K562 (cell line): ENCODE data around the gene NFIC. TPM values are rescaled to one million over a fixed set of nuclear protein-coding genes. Genes with fewer than 3 reads are reported as not detected.

Experiments used
- ATAC-seq: fragments of 200-7000 bp; cut with Tn5 transposase; 3 replicates; pipeline ENCODE4 v1.9.1; 2020; ENCODE audit warnings: moderate library complexity
- BruUV-seq: library from RNA; stranded (reverse); fragments of 400-500 nt; replicated peaks from 2 replicates; lab custom pipeline; 2021; lab: Mats Ljungman, UMichigan
- CTCF ChIA-PET: fragments of 300-600 bp; formaldehyde crosslinking; extraction: SDS; loops from one replicate; lab custom pipeline; 2021; ENCODE audit warnings: low intra/inter-chr PET ratio; lab: Yijun Ruan, JAX
- POLR2A ChIA-PET: fragments of 300-600, 350-650 bp; sonication (Branson Sonifier 250); formaldehyde crosslinking; extraction: SDS; loops from one replicate; lab custom pipeline; 2021; ENCODE audit warnings: antibody characterized with exemption, inconsistent platforms; lab: Yijun Ruan, JAX
- DNase-seq, 4 experiments: peaks; one replicate each; pipeline versions ENCODE4 v3.0.0 to v3.0.0-alpha.2; 2011 to 2018; ENCODE audit warnings: low spot score in 3 of 4, mixed read lengths in 3 of 4; ENCODE audit errors: extremely low read depth in 1 of 4
- FAIRE-seq: peaks from 2 replicates; lab custom pipeline; 2011; peaks lifted over from hg19 to GRCh38; lab: Jason Lieb, UNC
- H2AFZ ChIP-seq: 2 replicates; pipeline ENCODE4 v1.6.0; 2011; ENCODE audit warnings: low read depth, low read length, control low read depth, inconsistent platforms
- H3K27ac ChIP-seq: fragments of 200-600 bp; 3 replicates; pipeline ENCODE4 v1.8.0; 2011; ENCODE audit warnings: low read depth, mild to moderate bottlenecking, control low read depth, inconsistent platforms, low read length, moderate library complexity, mixed read lengths; ENCODE audit errors: extremely low read depth
- H3K27me3 ChIP-seq, 2 experiments: fragments of 300-600 bp in 1 of 2; 2 replicates in 1 of 2; 3 replicates in 1 of 2; pipeline versions ENCODE4 v1.6.0 to v1.8.0; 2011; ENCODE audit warnings: inconsistent platforms in 2 of 2, low read length in 2 of 2, mild to moderate bottlenecking in 1 of 2, mixed read lengths in 1 of 2, moderate library complexity in 1 of 2; ENCODE audit not compliant: control insufficient read depth in 2 of 2, insufficient read depth in 2 of 2
- H3K36me3 ChIP-seq: fragments of 300-600 bp; 3 replicates; pipeline ENCODE4 v1.8.0; 2011; ENCODE audit warnings: mild to moderate bottlenecking, low read length, inconsistent platforms; ENCODE audit not compliant: control insufficient read depth, insufficient read depth
- H3K4me1 ChIP-seq, 2 experiments: fragments of 200-600 bp in 1 of 2; replicated peaks in 1 of 2; 2 replicates in 1 of 2; 3 replicates in 1 of 2; pipeline versions ENCODE4 v1.5.1 to v1.8.0; 2011; ENCODE audit warnings: inconsistent platforms in 2 of 2, low read length in 2 of 2, mild to moderate bottlenecking in 1 of 2, mixed read lengths in 1 of 2, moderate library complexity in 1 of 2; ENCODE audit not compliant: control insufficient read depth in 2 of 2, insufficient read depth in 2 of 2
- H3K4me2 ChIP-seq: 2 replicates; pipeline ENCODE4 v1.6.1; 2011; ENCODE audit warnings: low read length, control low read depth, inconsistent platforms, mixed read lengths; ENCODE audit not compliant: insufficient read depth
- H3K4me3 ChIP-seq: fragments of 200-600 bp; sonication (generic), shearing (Covaris generic); 2 replicates; pipeline ENCODE4 v1.5.1; 2016; ENCODE audit warnings: control low read depth, inconsistent platforms
- H3K79me2 ChIP-seq: fragments of 200-600 bp; 3 replicates; pipeline ENCODE4 v1.8.0; 2011; ENCODE audit warnings: low read length, inconsistent platforms; ENCODE audit not compliant: control insufficient read depth, insufficient read depth
- H3K9ac ChIP-seq, 2 experiments: 2 replicates each; pipeline versions ENCODE4 v1.6.0 to v1.6.1; 2011; ENCODE audit warnings: low read depth in 2 of 2, low read length in 2 of 2, control low read depth in 1 of 2, inconsistent platforms in 1 of 2, mild to moderate bottlenecking in 1 of 2, mixed read lengths in 1 of 2; ENCODE audit not compliant: insufficient read depth in 1 of 2
- H3K9me1 ChIP-seq: one replicate; pipeline ENCODE4 v1.6.0; 2011; ENCODE audit warnings: inconsistent platforms, mild to moderate bottlenecking, low read length, moderate library complexity; ENCODE audit not compliant: control insufficient read depth, insufficient read depth
- H3K9me3 ChIP-seq: replicated peaks from 2 replicates; pipeline ENCODE4 v1.5.1; 2011; ENCODE audit warnings: low read depth, low read length, inconsistent platforms; ENCODE audit not compliant: control insufficient read depth, insufficient read depth
- H4K20me1 ChIP-seq: replicated peaks from 2 replicates; pipeline ENCODE4 v1.6.1; 2011; ENCODE audit warnings: low read length, inconsistent platforms, mixed read lengths; ENCODE audit not compliant: control insufficient read depth, insufficient read depth
- ADNP ChIP-seq: fragments of 200-800 bp; sonication (Bioruptor generic); IDR thresholded peaks from 2 replicates; pipeline ENCODE4 v1.6.1; 2016; ENCODE audit warnings: missing genetic modification characterization, missing compliant biosample characterization
- ARID1B ChIP-seq: fragments of 450-650 bp; IDR thresholded peaks from 2 replicates; pipeline ENCODE4 v1.6.1; 2016; ENCODE audit warnings: antibody characterized with exemption, mild to moderate bottlenecking, inconsistent platforms
- ARID3A ChIP-seq: IDR thresholded peaks from 2 replicates; pipeline ENCODE4 v1.6.1; 2012; ENCODE audit warnings: low read depth, low read length, improper control_type of control experiment, borderline replicate concordance
- BHLHE40 ChIP-seq: IDR thresholded peaks from 2 replicates; pipeline ENCODE4 v1.6.1; 2011; ENCODE audit warnings: low read length, improper control_type of control experiment
- CBX5 ChIP-seq: IDR thresholded peaks from 2 replicates; pipeline ENCODE4 v1.6.1; 2014; ENCODE audit warnings: low read depth, borderline replicate concordance
- ESRRA ChIP-seq: fragments of 450-650 bp; IDR thresholded peaks from 2 replicates; pipeline ENCODE4 v1.6.1; 2014; ENCODE audit warnings: low read depth, mild to moderate bottlenecking, moderate library complexity, borderline replicate concordance
- EZH2 ChIP-seq: IDR thresholded peaks from 2 replicates; pipeline ENCODE4 v1.6.1; 2012; ENCODE audit warnings: low read depth, mild to moderate bottlenecking, inconsistent platforms, low read length, borderline replicate concordance
- HMGN3 ChIP-seq: IDR thresholded peaks from 2 replicates; pipeline ENCODE4 v1.6.1; 2011; ENCODE audit warnings: borderline replicate concordance, low read depth, mild to moderate bottlenecking, mixed read lengths, low read length; ENCODE audit not compliant: insufficient read length; ENCODE audit errors: extremely low read depth
- KDM1A ChIP-seq, 2 experiments: fragments of 450-650 bp; IDR thresholded peaks; 2 replicates each; pipeline ENCODE4 v1.6.1; 2016; ENCODE audit warnings: mild to moderate bottlenecking in 2 of 2
- NRF1 ChIP-seq, 2 experiments: fragments of 450-650 bp; IDR thresholded peaks in 1 of 2; conservative IDR thresholded peaks in 1 of 2; 2 replicates each; pipeline ENCODE4 v1.6.1; 2014; ENCODE audit warnings: mild to moderate bottlenecking in 2 of 2
- POU5F1 ChIP-seq: fragments of 150-350 bp; IDR thresholded peaks from 2 replicates; pipeline ENCODE4 v1.6.1; 2014; ENCODE audit warnings: borderline replicate concordance, low read length, low read depth, mild to moderate bottlenecking; ENCODE audit not compliant: partially characterized antibody
- RCOR1 ChIP-seq, 2 experiments: IDR thresholded peaks; 2 replicates each; pipeline ENCODE4 v1.6.1; 2012; ENCODE audit warnings: low read depth in 2 of 2, low read length in 2 of 2, borderline replicate concordance in 1 of 2, improper control_type of control experiment in 1 of 2
- RNF2 ChIP-seq: sonication (generic); IDR thresholded peaks from 2 replicates; pipeline ENCODE4 v1.6.1; 2016
- RUNX1 ChIP-seq: sonication (generic); IDR thresholded peaks from 2 replicates; pipeline ENCODE4 v1.6.1; 2016; ENCODE audit warnings: antibody characterized with exemption, low read depth
- YY1 ChIP-seq, 3 experiments: IDR thresholded peaks; 2 replicates each; pipeline ENCODE4 v1.6.1; 2011; ENCODE audit warnings: low read length in 2 of 3, mild to moderate bottlenecking in 2 of 3, moderate library complexity in 2 of 3, borderline replicate concordance in 1 of 3, control low read depth in 1 of 3, low read depth in 1 of 3; ENCODE audit not compliant: insufficient read depth in 3 of 3, insufficient replicate concordance in 2 of 3, control insufficient read depth in 1 of 3, insufficient read length in 1 of 3; ENCODE audit errors: extremely low read depth in 1 of 3
- ZNF140 ChIP-seq: fragments of 250-450 bp; sonication (Bioruptor Pico); IDR thresholded peaks from 2 replicates; pipeline ENCODE4 v1.8.0; 2021; ENCODE audit warnings: moderate library complexity, mild to moderate bottlenecking, inconsistent platforms
- ZNF316 ChIP-seq: fragments of 450-650 bp; IDR thresholded peaks from 2 replicates; pipeline ENCODE4 v1.6.1; 2016
- ZNF444 ChIP-seq: fragments of 250-450 bp; sonication (Bioruptor Pico); IDR thresholded peaks from 2 replicates; pipeline ENCODE4 v1.4.0; 2020; ENCODE audit warnings: mild to moderate bottlenecking, moderate library complexity
- WGBS: fragments of 100-300 bp; shearing (Covaris generic); methylation state at CpG from one replicate; pipeline ENCODE4 v1.1.6; 2016; ENCODE audit warnings: low coverage, mixed read lengths; ENCODE audit not compliant: insufficient coverage; ENCODE audit errors: missing lambda C conversion rate; 5-methylcytosine and 5-hydroxymethylcytosine counted together
- in situ Hi-C: fragments of 300-500 bp; cut with MboI; formaldehyde crosslinking; loops from 4 replicates; pipeline ENCODE4 v1.15.0; 2018; ENCODE audit warnings: inconsistent platforms, mixed read lengths
- intact Hi-C: fragments of 100-400 bp; cut with micrococcal nuclease; formaldehyde crosslinking; loops from 2 replicates; pipeline ENCODE4 v1.14.2; 2022
- polyA plus RNA-seq, 8 experiments: library from polyadenylated mRNA; depleted of rRNA in 4 of 8; stranded (reverse) in 5 of 8; unstranded in 3 of 8; fragments of >200 nt; fragmentation: Nextera tagmentation in 2 of 8; fragmentation: Illumina TruSeq in 1 of 8; extraction: Ambion mirVana in 2 of 8; extraction: Trizol in 1 of 8; gene quantifications; 2 replicates each; pipeline versions ENCODE4 v1.2.1 to v1.2.3, GENCODE V29; 2011 to 2014; ENCODE audit warnings: inconsistent platforms in 1 of 8, missing spikeins in 1 of 8
- total RNA-seq, 7 experiments: library from RNA; depleted of rRNA in 6 of 7; stranded (reverse); fragments of >200 nt in 6 of 7; fragmentation: Illumina TruSeq in 2 of 7; extraction: Trizol in 2 of 7; gene quantifications; 2 replicates each; pipeline versions ENCODE4 v1.2.1 to v1.2.3, GENCODE V29; 2011 to 2021; ENCODE audit warnings: low replicate concordance in 1 of 7

The NFIC gene
- total and polyA plus RNA-seq, 9 of the 15 experiments (the other 6 are each of a cell fraction or from before 2014, with no cell fraction given) = 0.71 to 62.1 (median 6.9) TPM

GRCh38 chr19:3361384-3362216 is 4.8 kb upstream of the NFIC start (continued):
- TF ChIP-seq YY1 (IDR thresholded peaks at IDR 0.05; ENCODE audit: borderline replicate concordance in 1 of 3, control insufficient read depth in 1 of 3, extremely low read depth in 1 of 3, insufficient read depth in 3 of 3, insufficient read length in 1 of 3, insufficient replicate concordance in 2 of 3, low read depth in 1 of 3, low read length in 2 of 3) = peak in 1 of 3 experiments; percentile 36

- Histone ChIP-seq H3K27me3 (no peaks in the 10 kb centered on the region), H3K4me3 (peak overlapping the region; percentile 73; the same call in 1 of the 2 replicates), H3K36me3 (peaks cover 21% of the 10 kb centered on the region; the same call in 2 of the 3 replicates), H3K4me2 (peak overlapping the region; percentile 90), H3K9me1 (no peaks in the 10 kb centered on the region), H2AFZ (no peak overlapping the region), H3K27ac (peak overlapping the region; percentile 91), H3K79me2 (peaks cover 78% of the 10 kb centered on the region), H3K9ac (peak overlapping the region; percentile 48 to 87; a peak in 3 of 4 replicates), H4K20me1 (peaks cover 16% of the 10 kb centered on the region), H3K4me1 (peaks cover 50 to 70% of the 10 kb centered on the region in 2 experiments), H3K9me3 (no peaks in the 10 kb centered on the region)
- ChIA-PET CTCF (no interaction called here), POLR2A (interaction anchor here (0.6 to 1.0 kb wide), 3 partner anchors 25 to 226 kb away, joined by 3 read pairs; no protein-coding TSS in a partner anchor)
- intact Hi-C loops (no loop called here), in situ Hi-C loops (no loop called here)
- 34% methylated on average over 8 of the region's 9 CpGs for WGBS
- ATAC-seq (no peak), FAIRE-seq (no peak), DNase-seq (no peak)
- TSS peak; percentile 54 for BruUV-seq
- no peak for TF ChIP-seq HMGN3
- no peak for TF ChIP-seq POU5F1
- no peak for TF ChIP-seq CBX5
- no peak for TF ChIP-seq BHLHE40
- TF ChIP-seq ZNF444 = no peak
- TF ChIP-seq ARID3A = no peak
- TF ChIP-seq ARID1B = peak; percentile 4; the same call in 1 of the 2 replicates
- TF ChIP-seq RNF2 = no peak
- peak in 1 of 2 experiments; percentile 68; a peak in 1 of 4 replicates for TF ChIP-seq RCOR1 (IDR thresholded peaks at IDR 0.05; ENCODE audit: borderline replicate concordance in 1 of 2, low read depth in 2 of 2, low read length in 2 of 2)
- TF ChIP-seq KDM1A (IDR thresholded peaks at IDR 0.05) = peak; percentile 88 to 93
- TF ChIP-seq ESRRA = 0 out of 2 replicates have a peak, but pooled peaks have one; percentile 46
- no peak for TF ChIP-seq RUNX1
- TF ChIP-seq NRF1 (conservative IDR thresholded peaks at IDR 0.05 in 1 of 2, IDR thresholded peaks at IDR 0.05 in 1 of 2) = no peak
- TF ChIP-seq ADNP = peak; percentile 94
- no peak for TF ChIP-seq ZNF140
- 0 out of 2 replicates have a peak, but pooled peaks have one; percentile 1 for TF ChIP-seq ZNF316
- TF ChIP-seq EZH2 = no peak
These were observed 4.0 kb upstream of the NFIC start for GRCh38 chr19:3362217-3362906.
